ENCODE data around the gene MEIS2. TPM values are rescaled to one million over a fixed set of nuclear protein-coding genes. Genes with fewer than 3 reads are reported as not detected.

The MEIS2 gene
- total RNA-seq, 4 donors from 2014 or later, result 9.0 to 18.5 (median 16.3) TPM

- no peaks in the 10 kb centered on the region for H3K9me3 ChIP-seq
- no peak overlapping the region for H3K4me3 ChIP-seq
- no peaks in the 10 kb centered on the region for H3K36me3 ChIP-seq
- WGBS, result 64% methylated on average over 9 of the region's 9 CpGs
- DNase-seq (ENCODE audit: low spot score in 2 of 2), result no peak
- no peak overlapping the region for H3K27ac ChIP-seq
- TF ChIP-seq EP300 (IDR thresholded peaks at IDR 0.05), result no peak
- TF ChIP-seq POLR2A (IDR thresholded peaks at IDR 0.05), result no peak
- TF ChIP-seq POLR2AphosphoS5 (IDR thresholded peaks at IDR 0.05), result no peak
- no peak for TF ChIP-seq CTCF (IDR thresholded peaks at IDR 0.05)
- H3K4me1 ChIP-seq, result no peaks in the 10 kb centered on the region
- H3K27me3 ChIP-seq, result no peaks in the 10 kb centered on the region
These were observed 174.5 kb downstream of the MEIS2 start for GRCh38 chr15:36925653-36926426.

GRCh38 chr15:36925049-36925448 is 175.3 kb downstream of the MEIS2 start:
- WGBS, result 83% methylated on average over 5 of the region's 5 CpGs

GRCh38 chr15:36924034-36924433 is 176.3 kb downstream of the MEIS2 start:
- H3K36me3 ChIP-seq, result no peaks in the 10 kb centered on the region
- H3K4me1 ChIP-seq, result no peaks in the 10 kb centered on the region
- WGBS, result 85% methylated on average over 4 of the region's 4 CpGs
- DNase-seq (ENCODE audit: low spot score in 2 of 2), result no peak
- TF ChIP-seq POLR2A (IDR thresholded peaks at IDR 0.05) (no peak), CTCF (IDR thresholded peaks at IDR 0.05) (no peak), EP300 (IDR thresholded peaks at IDR 0.05) (no peak), POLR2AphosphoS5 (IDR thresholded peaks at IDR 0.05) (no peak)
- no peaks in the 10 kb centered on the region for H3K27me3 ChIP-seq
- no peak overlapping the region for H3K4me3 ChIP-seq
- H3K9me3 ChIP-seq, result no peaks in the 10 kb centered on the region
- H3K27ac ChIP-seq, result no peak overlapping the region

More at GRCh38 chr15:36925049-36925448, 175.3 kb downstream of the MEIS2 start:
- Histone ChIP-seq H3K27ac (no peak overlapping the region), H3K4me3 (no peak overlapping the region), H3K9me3 (no peaks in the 10 kb centered on the region), H3K36me3 (no peaks in the 10 kb centered on the region), H3K4me1 (no peaks in the 10 kb centered on the region), H3K27me3 (no peaks in the 10 kb centered on the region)
- DNase-seq (ENCODE audit: low spot score in 2 of 2), result no peak
- TF ChIP-seq POLR2A (IDR thresholded peaks at IDR 0.05) (no peak), CTCF (IDR thresholded peaks at IDR 0.05) (no peak), POLR2AphosphoS5 (IDR thresholded peaks at IDR 0.05) (no peak), EP300 (IDR thresholded peaks at IDR 0.05) (no peak)

- TF ChIP-seq CTCF (IDR thresholded peaks at IDR 0.05) (no peak), POLR2A (IDR thresholded peaks at IDR 0.05) (no peak), POLR2AphosphoS5 (IDR thresholded peaks at IDR 0.05) (no peak), EP300 (IDR thresholded peaks at IDR 0.05) (no peak)
- H3K4me1 ChIP-seq, result no peaks in the 10 kb centered on the region
- no peaks in the 10 kb centered on the region for H3K9me3 ChIP-seq
- no peaks in the 10 kb centered on the region for H3K27me3 ChIP-seq
- H3K36me3 ChIP-seq, result no peaks in the 10 kb centered on the region
- H3K4me3 ChIP-seq, result no peak overlapping the region
- no peak overlapping the region for H3K27ac ChIP-seq
- 85% methylated on average over 9 of the region's 9 CpGs for whole genome bisulfite sequencing
- DNase-seq (ENCODE audit: low spot score in 2 of 2), result no peak
These were observed 178.8 kb downstream of the MEIS2 start for GRCh38 chr15:36921484-36922091.

All from suprapubic skin (tissue), 4 donors.